Measurements from ENCODE around the gene VRK3.

Gene VRK3

GRCh38 chr19:50030225-50030624 lies 5.1 kb upstream of the VRK3 start:
- DNase-seq (ENCODE audit: low read depth), result no peak

GRCh38 chr19:50026550-50026906 lies 1.4 kb upstream of the VRK3 start:
- DNase-seq (ENCODE audit: low read depth), result no peak

GRCh38 chr19:50025794-50026549 lies 800 bp upstream of the VRK3 start, which contains the start of gene ZNF473:
Gene ZNF473 (plus strand): TSS chr19:50026005. CDS start chr19:50031083, 5,078 bp downstream.
- peak; percentile 71 for DNase-seq (ENCODE audit: low read depth)

- no peak for DNase-seq (ENCODE audit: low read depth)
Measured at GRCh38 chr19:50024719-50025021, 502 bp downstream of the VRK3 start.

- DNase-seq (ENCODE audit: low read depth), result no peak
Measured at GRCh38 chr19:50022823-50023222, 2.3 kb downstream of the VRK3 start.

GRCh38 chr19:50020481-50020880 lies 4.7 kb downstream of the VRK3 start:
- no peak for DNase-seq (ENCODE audit: low read depth)

GRCh38 chr19:50016225-50016807 lies 8.9 kb downstream of the VRK3 start:
- no peak for DNase-seq (ENCODE audit: low read depth)

- DNase-seq (ENCODE audit: low read depth), result no peak
Measured at GRCh38 chr19:50008532-50008931, 16.6 kb downstream of the VRK3 start.

- no peak for DNase-seq (ENCODE audit: low read depth)
Measured at GRCh38 chr19:50007947-50008346, 17.2 kb downstream of the VRK3 start.

- DNase-seq (ENCODE audit: low read depth), result no peak
Measured at GRCh38 chr19:50007170-50007569, 18.0 kb downstream of the VRK3 start.

GRCh38 chr19:50005428-50005827 lies 19.7 kb downstream of the VRK3 start:
- DNase-seq (ENCODE audit: low read depth), result no peak

- peak; percentile 95 for DNase-seq (ENCODE audit: low read depth)
Measured at GRCh38 chr19:50003810-50004419, 21.3 kb downstream of the VRK3 start.

GRCh38 chr19:50003254-50003788 lies 21.9 kb downstream of the VRK3 start:
- no peak for DNase-seq (ENCODE audit: low read depth)

- DNase-seq (ENCODE audit: low read depth), result no peak
Measured at GRCh38 chr19:50002386-50002960, 22.7 kb downstream of the VRK3 start.

GRCh38 chr19:50001775-50002174 lies 23.4 kb downstream of the VRK3 start:
- no peak for DNase-seq (ENCODE audit: low read depth)

- no peak for DNase-seq (ENCODE audit: low read depth)
Measured at GRCh38 chr19:50000841-50001557, 24.2 kb downstream of the VRK3 start.

GRCh38 chr19:50000038-50000840 lies 24.9 kb downstream of the VRK3 start:
- DNase-seq (ENCODE audit: low read depth), result no peak

- no peak for DNase-seq (ENCODE audit: low read depth)
Measured at GRCh38 chr19:49999371-50000010, 25.7 kb downstream of the VRK3 start.

GRCh38 chr19:49997709-49998108 lies 27.5 kb downstream of the VRK3 start:
- DNase-seq (ENCODE audit: low read depth), result no peak

- peak; percentile 69 for DNase-seq (ENCODE audit: low read depth)
Measured at GRCh38 chr19:49988433-49988832, 36.7 kb downstream of the VRK3 start.

- no peak for DNase-seq (ENCODE audit: low read depth)
Measured at GRCh38 chr19:49988007-49988406, 37.2 kb downstream of the VRK3 start.
